GM13977 (cell line): ENCODE data around the gene CYLD.

Experiments
- DNase-seq: peaks from one replicate; pipeline ENCODE4 v3.0.0; 2012; ENCODE audit warnings: low spot score
- CTCF ChIP-seq: IDR thresholded peaks from 2 replicates; pipeline ENCODE4 v1.5.1; 2012; ENCODE audit warnings: mild to moderate bottlenecking, control low read depth; ENCODE audit not compliant: insufficient read depth; ENCODE audit errors: extremely low read depth, missing control alignments
- in situ Hi-C: fragments of 300-500 bp; cut with MboI; formaldehyde crosslinking; loops from one replicate; pipeline ENCODE4 v1.12.0; 2022; ENCODE audit warnings: low sequenced_read_pairs, low pct_unique_long_range_greater_than_20kb, mixed read lengths, inconsistent platforms; ENCODE audit not compliant: unreplicated experiment

The CYLD gene

GRCh38 chr16:50774960-50775359, 33.1 kb downstream of the CYLD start:
- in situ Hi-C loops = loop anchor here (25.0 kb wide), 1 partner anchor 413 kb away; the partner anchor contains the start of gene BRD7
- TF ChIP-seq CTCF = no peak
- DNase-seq = no peak

- in situ Hi-C loops = loop anchor here (25.0 kb wide), 1 partner anchor 414 kb away; the partner anchor contains the start of gene BRD7
- no peak for DNase-seq
- no peak for TF ChIP-seq CTCF
Measured at GRCh38 chr16:50776037-50776436, 34.2 kb downstream of the CYLD start.

GRCh38 chr16:50778284-50779163, 36.6 kb downstream of the CYLD start:
- DNase-seq = no peak
- in situ Hi-C loops = loop anchor here (25.0 kb wide), 1 partner anchor 416 kb away; the partner anchor contains the start of gene BRD7
- no peak for TF ChIP-seq CTCF

- no peak for DNase-seq
- TF ChIP-seq CTCF = no peak
- in situ Hi-C loops = loop anchor here (25.0 kb wide), 1 partner anchor 419 kb away; the partner anchor contains the start of gene BRD7
Measured at GRCh38 chr16:50781043-50781442, 39.2 kb downstream of the CYLD start.

- no peak for TF ChIP-seq CTCF
- no peak for DNase-seq
- in situ Hi-C loops = loop anchor here (25.0 kb wide), 1 partner anchor 419 kb away; the partner anchor contains the start of gene BRD7
Measured at GRCh38 chr16:50781518-50781917, 39.6 kb downstream of the CYLD start.

GRCh38 chr16:50789757-50790156, 47.9 kb downstream of the CYLD start:
- TF ChIP-seq CTCF = no peak
- no peak for DNase-seq
- in situ Hi-C loops = loop anchor here (25.0 kb wide), 1 partner anchor 427 kb away; the partner anchor contains the start of gene BRD7
